Nephron (organoid): ENCODE results near the gene EEF1AKMT4.

ENCODE experiments used
- H3K27ac Mint-ChIP-seq, 3 experiments: 2 replicates each; pipeline ENCODE4 v1.8.0; 2020; ENCODE audit warnings: mixed read lengths in 3 of 3, mild to moderate bottlenecking in 2 of 3, moderate library complexity in 1 of 3
- H3K27me3 Mint-ChIP-seq: 2 replicates; pipeline ENCODE4 v1.8.0; 2021; ENCODE audit warnings: low read depth, mild to moderate bottlenecking, moderate library complexity, mixed read lengths
- H3K36me3 Mint-ChIP-seq: 2 replicates; pipeline ENCODE4 v1.8.0; 2020; ENCODE audit warnings: low read depth, mixed read lengths
- H3K4me1 Mint-ChIP-seq: 2 replicates; pipeline ENCODE4 v1.8.0; 2020; ENCODE audit warnings: mixed read lengths
- H3K4me3 Mint-ChIP-seq, 3 experiments: 2 replicates each; pipeline ENCODE4 v1.8.0; 2020; ENCODE audit warnings: mild to moderate bottlenecking in 3 of 3, mixed read lengths in 3 of 3, moderate library complexity in 2 of 3
- H3K9me3 Mint-ChIP-seq: 2 replicates; pipeline ENCODE4 v1.8.0; 2020; ENCODE audit warnings: mixed read lengths
- CTCF ChIP-seq, 3 experiments: fragments of 200-600 bp; sonication (generic); IDR thresholded peaks; one replicate each; pipeline ENCODE4 v1.5.0; 2021; ENCODE audit warnings: antibody characterized with exemption in 3 of 3; ENCODE audit not compliant: unreplicated experiment in 3 of 3

The EEF1AKMT4 gene

GRCh38 chr3:184291738-184292445, 42.4 kb downstream of the EEF1AKMT4 start:
- Mint-ChIP-seq H3K27me3 (peaks cover 32% of the 10 kb centered on the region), H3K4me3 (no peak overlapping the region), H3K9me3 (no peaks in the 10 kb centered on the region), H3K4me1 (no peaks in the 10 kb centered on the region), H3K36me3 (no peaks in the 10 kb centered on the region), H3K27ac (no peak overlapping the region)
- no peak for TF ChIP-seq CTCF (IDR thresholded peaks at IDR 0.05; ENCODE audit: unreplicated experiment in 3 of 3)

- Mint-ChIP-seq H3K27ac (no peak overlapping the region), H3K4me3 (peak overlapping the region; percentile 34 to 82 (median 50)), H3K27me3 (peaks cover 15% of the 10 kb centered on the region), H3K9me3 (no peaks in the 10 kb centered on the region), H3K4me1 (peaks cover 13% of the 10 kb centered on the region), H3K36me3 (peaks cover 8% of the 10 kb centered on the region)
- TF ChIP-seq CTCF (IDR thresholded peaks at IDR 0.05; ENCODE audit: unreplicated experiment in 3 of 3) = no peak
These were observed 46.3 kb downstream of the EEF1AKMT4 start for GRCh38 chr3:184295771-184296170.

- TF ChIP-seq CTCF (IDR thresholded peaks at IDR 0.05; ENCODE audit: unreplicated experiment in 3 of 3) = no peak
- H3K36me3 Mint-ChIP-seq = peaks cover 13% of the 10 kb centered on the region
- peaks cover 15% of the 10 kb centered on the region for H3K27me3 Mint-ChIP-seq
- H3K9me3 Mint-ChIP-seq = no peaks in the 10 kb centered on the region
- H3K4me3 Mint-ChIP-seq = peak overlapping the region; percentile 70 to 99 (median 73)
- no peak overlapping the region for H3K27ac Mint-ChIP-seq
- H3K4me1 Mint-ChIP-seq = peaks cover 14% of the 10 kb centered on the region
These were observed 47.1 kb downstream of the EEF1AKMT4 start for GRCh38 chr3:184296616-184297015.

- H3K9me3 Mint-ChIP-seq = no peaks in the 10 kb centered on the region
- peaks cover 14% of the 10 kb centered on the region for H3K4me1 Mint-ChIP-seq
- H3K27me3 Mint-ChIP-seq = peaks cover 15% of the 10 kb centered on the region
- H3K36me3 Mint-ChIP-seq = peaks cover 36% of the 10 kb centered on the region
- H3K4me3 Mint-ChIP-seq = peak within 1 kb of the TSS; percentile 99
- TF ChIP-seq CTCF (IDR thresholded peaks at IDR 0.05; ENCODE audit: unreplicated experiment in 3 of 3) = no peak
- H3K27ac Mint-ChIP-seq = peak within 1 kb of the TSS; percentile 83 to 96 (median 94)
These were observed 49.5 kb downstream of the EEF1AKMT4 start, which contains the start of gene PSMD2 for GRCh38 chr3:184298759-184299487. Gene PSMD2, plus strand, starts transcription at chr3:184299241. Its CDS starts 26 bp downstream, at chr3:184299267.

- peaks cover 14% of the 10 kb centered on the region for H3K4me1 Mint-ChIP-seq
- peak overlapping the region; percentile 67 to 94 (median 92) for H3K27ac Mint-ChIP-seq
- peak overlapping the region; percentile 99 for H3K4me3 Mint-ChIP-seq
- no peak for TF ChIP-seq CTCF (IDR thresholded peaks at IDR 0.05; ENCODE audit: unreplicated experiment in 3 of 3)
- peaks cover 11% of the 10 kb centered on the region for H3K27me3 Mint-ChIP-seq
- peaks cover 44% of the 10 kb centered on the region for H3K36me3 Mint-ChIP-seq
- no peaks in the 10 kb centered on the region for H3K9me3 Mint-ChIP-seq
These were observed 50.3 kb downstream of the EEF1AKMT4 start for GRCh38 chr3:184299488-184300377.
